CMK (cell line): ENCODE data around the gene C2orf15.
A peak's percentile ranks its signal among the peaks of the same experiment; 100 is the strongest.
"Not testable (repeated sequence)": the region's sequence is repeated elsewhere in the genome, so short reads cannot be mapped to it uniquely, and the experiment has no call there.

ENCODE experiments used
- DNase-seq: peaks from one replicate; pipeline ENCODE4 v3.0.0-alpha.2; 2010; ENCODE audit warnings: low read depth

C2orf15 gene

DNA sequence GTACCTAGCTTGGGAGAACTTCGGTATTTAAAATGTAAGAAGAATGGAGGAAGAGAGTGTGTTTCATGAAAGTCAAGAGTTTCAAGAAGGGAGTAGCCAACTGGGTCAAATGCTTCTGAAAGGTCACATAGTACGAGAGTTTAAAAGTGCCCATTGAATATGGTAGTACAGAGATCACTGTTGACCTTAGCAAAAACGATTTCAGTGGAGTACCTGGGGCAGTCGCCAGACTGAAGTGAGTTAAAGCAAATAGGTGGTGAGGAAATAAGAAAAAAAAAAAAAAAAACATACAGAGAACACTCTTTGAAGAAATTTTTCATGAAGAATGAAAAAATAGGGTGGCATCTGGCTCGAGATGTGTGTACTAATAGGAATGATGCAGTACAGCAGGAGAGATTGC lies 24.7 kb downstream of the C2orf15 start:
- no peak for DNase-seq

DNA sequence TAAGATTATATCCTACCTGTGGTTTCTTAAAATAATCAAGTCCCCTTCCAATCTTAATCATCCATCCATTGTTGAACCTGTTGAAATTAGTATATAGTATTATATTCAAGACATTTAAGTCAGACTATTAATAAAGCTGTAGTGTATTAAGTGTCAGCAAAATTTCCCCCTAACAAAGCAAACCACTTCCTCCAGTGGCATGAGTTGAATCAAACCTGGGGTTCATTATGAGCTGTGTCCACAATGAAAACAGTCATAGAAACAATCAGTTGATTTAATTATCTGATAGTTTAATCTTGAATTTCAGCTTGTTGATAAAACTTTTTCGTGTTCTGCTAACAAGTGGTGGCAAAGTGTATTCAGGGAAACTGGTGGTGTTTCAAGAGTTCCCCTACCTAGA lies 28.0 kb downstream of the C2orf15 start:
- no peak for DNase-seq

DNA sequence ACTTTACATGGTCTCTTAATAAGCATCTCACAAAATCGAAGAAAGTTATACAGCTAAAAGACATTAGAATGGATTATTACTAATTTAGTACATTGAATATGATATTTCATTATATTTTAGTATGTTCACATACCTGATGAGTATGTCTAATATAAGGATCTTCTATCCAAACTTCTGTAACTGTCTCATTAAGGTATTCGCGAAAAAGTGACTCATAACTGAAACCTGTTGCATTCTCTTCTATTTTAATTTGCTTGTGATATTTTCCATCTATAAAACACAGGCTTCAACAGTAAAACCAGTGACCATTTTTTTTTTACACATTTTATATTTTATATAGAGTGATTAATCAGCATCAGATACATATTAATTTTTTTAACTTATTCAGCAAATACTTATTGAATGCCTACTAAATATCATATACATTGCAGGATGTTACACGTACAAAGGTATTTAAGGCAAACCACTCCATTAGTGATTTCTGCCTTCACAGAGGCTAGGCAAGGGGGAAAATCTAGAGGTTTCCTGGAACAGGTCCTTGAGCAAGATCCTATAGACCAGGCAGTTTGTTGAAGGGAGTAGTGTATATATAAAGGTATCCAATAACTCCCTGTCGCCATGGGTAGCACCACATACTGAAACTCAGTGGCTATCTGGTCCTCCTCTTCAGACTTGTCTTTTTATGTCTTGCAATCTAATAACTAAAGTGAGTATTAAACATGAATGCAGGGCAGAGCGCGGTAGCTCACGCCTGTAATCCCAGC lies 30.1 kb downstream of the C2orf15 start:
- DNase-seq: no peak

DNA sequence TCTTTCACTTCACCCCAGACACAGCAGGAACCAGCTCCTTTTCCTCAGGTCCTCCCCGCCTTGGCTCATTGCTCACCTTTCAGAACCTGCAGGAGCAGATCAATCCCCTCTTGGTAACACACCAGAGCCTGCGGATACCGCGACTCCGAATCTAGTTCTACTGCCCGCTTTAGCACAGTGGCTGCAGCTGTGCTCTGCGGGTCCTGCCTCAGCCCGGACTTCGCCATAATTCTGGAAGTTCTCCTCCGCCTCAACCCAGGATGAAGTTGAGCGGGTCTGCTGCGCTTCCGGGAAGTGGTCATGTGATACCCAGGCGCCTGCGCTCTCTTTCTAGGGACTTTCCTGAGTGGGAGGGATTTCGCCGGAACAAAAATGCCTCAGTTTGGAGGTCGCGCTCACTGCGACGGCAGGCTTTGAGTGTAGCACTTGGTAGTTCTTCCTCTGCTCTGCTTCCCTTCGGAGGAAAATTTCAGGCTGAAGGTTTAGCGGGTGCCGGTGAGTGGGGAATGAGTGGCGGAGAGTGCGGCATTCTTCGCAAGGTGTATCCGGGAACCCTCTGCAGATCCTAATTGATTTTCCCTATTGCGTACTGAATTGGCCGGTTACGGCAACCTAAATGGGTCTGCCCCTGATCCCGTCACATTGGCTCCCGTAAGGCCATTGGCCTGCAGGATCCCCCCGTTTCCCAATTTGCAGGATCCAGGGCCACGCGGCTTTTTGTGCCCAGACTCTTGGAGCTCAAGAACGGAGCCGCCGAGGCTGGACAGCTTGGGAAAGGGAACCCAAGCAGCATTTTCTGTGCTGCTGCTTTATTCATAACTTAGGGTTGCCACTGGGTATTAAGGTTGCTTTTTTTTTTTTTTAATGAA lies 39.5 kb downstream of the C2orf15 start, which contains the start of the genes MITD1 and MRPL30:
Gene MITD1, minus strand, starts transcription at position 304 of the 869 bp plus-strand sequence. Its CDS starts 77 bp downstream, at position 227.
Gene MRPL30, plus strand, starts transcription at position 430 of the 869 bp plus-strand sequence. CDS start 5,020 bp downstream, outside the sequence.
- peak; percentile 80 for DNase-seq

DNA sequence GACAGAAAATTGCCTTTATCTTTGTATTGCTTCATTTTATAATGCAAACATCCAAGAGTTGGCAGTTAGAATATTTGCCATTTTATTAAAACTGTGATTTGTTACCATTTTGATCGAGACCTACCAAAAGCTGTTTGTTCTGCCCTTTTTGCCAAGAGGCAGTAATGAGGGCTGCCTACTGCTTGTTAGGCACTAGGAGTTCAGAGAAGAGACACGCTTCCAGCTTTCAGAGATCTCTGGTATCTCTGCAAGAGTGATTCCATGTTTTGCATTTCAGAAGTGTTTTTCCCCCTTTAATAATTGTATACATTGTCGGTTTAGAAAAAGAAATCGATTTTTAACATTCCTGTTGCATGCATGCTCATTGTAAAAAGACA lies 40.1 kb downstream of the C2orf15 start:
- no peak for DNase-seq

DNA sequence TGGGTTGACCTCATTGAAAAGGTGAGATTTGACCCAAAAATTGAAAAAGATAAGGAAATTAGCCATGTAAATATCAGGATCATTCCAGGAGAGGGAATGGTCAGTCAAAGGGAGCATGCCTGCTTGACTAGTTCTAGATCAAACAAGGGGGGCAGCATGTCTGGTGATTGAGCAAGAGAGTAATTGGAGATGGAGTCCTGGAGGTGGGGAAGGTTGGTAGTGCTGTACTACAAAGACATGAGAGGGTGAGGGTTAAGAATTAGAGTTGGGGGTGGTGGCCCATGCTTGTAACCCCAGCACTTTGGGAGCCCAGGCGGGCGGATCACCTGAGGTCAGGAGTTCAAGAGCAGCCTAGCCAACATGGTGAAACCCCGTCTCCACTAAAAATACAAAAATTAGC lies 41.5 kb downstream of the C2orf15 start:
- no peak for DNase-seq

DNA sequence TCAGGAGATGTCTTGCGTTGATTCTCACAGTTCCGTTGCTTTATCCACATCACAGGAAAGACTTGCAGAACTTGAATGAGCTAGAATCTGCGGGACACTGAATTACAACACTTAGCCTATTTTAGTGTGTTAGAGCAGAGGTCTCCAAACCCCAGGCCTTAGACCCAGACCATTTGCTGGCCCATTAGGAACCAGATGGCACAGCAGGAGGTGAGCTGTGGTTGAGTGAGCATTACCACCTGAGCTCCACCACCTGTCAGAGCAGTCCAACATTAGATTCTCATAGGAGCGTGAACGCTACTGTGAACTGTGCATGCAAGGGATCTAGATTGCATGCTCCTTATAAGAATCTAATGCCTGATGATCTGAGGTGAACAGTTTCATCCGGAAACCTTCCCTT lies 43.3 kb downstream of the C2orf15 start:
- no peak for DNase-seq

DNA sequence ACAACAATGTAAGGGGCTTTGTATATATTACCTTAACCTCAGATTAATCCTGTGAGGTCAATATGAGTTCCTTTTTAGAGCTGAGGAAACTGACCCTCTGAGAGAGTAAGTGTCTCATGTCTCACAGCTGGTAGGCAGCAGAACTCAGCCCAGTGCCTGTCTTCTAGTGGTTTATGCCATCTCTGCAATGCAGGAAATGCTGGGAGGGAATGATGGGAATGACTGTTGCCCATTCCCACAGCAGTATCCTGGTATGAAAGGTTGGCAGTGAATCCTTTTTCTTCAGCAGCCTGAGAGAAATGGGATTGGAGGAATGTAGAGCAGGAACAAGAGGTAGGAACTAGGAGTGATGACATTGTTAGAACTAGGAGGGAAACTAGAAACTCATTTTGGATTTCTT lies 45.5 kb downstream of the C2orf15 start:
- no peak for DNase-seq

DNA sequence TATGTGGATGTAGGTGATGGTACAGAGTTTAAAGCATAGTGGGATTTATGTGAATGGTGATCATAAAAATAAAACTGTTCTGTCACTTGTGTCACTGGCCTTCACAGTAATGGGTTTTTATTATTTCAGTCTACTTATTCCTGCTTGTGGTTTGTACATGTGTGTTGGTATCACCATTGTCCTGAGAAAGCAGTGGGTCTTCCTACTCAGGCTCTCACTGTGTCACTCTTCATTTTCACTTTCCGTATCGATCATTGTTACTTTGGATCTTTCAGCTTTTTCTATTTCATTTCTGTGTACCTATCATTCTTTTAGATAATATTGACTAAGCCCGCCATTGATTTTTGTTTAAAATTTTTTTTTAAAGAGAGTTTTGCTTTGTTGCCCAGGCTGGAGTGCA lies 46.9 kb downstream of the C2orf15 start:
- no peak for DNase-seq

DNA sequence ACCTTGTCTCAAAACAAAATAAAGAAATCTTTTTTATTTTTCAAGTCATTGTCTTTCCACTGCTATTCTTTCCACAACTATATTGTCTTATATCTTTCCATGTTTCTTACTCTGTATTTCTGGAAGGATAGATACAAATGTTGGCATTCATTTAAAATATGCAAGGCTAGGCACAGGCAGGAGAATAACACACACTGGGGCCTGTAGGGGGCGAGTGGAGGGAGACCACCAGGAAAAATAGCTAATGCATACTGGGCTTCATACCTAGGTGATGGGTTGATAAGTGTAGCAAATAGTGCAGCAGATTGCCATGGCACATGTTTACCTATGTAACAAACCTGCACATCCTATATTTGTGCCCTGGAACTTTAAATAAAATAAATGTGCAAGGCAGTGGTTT lies 49.0 kb downstream of the C2orf15 start:
- DNase-seq: no peak

DNA sequence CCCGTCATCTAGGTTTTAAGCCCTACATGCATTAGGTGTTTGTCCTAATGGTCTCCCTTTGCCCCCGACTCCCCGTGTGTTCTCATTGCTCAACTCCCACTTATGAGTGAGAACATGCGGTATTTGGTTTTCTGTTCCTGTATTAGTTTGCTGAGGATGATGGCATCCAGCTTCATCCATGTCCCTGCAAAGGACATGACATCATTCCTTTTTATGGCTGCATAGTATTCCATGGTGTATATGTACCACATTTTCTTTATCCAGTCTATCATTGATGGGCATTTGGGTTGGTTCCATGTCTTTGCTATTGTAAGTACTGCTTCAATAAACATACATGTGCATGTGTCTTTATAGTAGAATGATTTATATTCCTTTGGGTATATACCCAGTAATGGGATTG lies 50.9 kb downstream of the C2orf15 start:
- DNase-seq: not testable (repeated sequence)

DNA sequence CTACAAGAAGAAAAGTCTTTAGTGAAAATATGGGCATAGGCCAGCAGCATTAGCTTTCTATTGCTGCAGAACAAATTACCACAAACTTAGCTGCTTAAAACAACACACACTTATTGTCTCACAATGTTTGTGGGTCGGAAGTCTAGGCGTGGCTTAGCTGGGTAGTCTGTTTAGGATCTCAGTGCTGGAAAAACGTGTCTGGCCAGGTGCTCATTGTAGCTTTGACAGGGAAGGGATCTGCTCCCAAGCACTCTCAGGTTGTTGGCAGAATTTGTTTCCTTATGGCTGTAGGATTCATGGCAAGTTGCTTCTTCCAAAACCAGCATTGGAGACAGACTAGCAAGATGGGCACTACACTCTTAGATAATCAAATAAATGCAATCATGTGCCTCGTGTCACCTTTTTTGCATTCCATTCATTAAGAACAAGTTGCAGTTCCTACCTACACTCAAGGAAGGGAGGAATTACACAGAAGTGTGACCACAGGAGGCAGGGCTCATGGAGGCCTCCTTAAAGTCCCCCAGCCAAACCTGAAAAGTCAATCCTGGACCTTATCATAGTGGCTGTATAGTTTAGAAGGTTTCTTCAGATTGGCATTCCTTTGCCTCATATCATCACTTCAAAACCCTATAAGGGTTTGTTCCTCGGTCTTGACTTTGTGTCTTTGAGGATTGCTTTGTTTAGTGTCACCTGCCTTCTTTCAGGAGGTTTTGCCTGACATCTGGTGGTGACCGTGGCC lies 56.8 kb downstream of the C2orf15 start:
- no peak for DNase-seq

DNA sequence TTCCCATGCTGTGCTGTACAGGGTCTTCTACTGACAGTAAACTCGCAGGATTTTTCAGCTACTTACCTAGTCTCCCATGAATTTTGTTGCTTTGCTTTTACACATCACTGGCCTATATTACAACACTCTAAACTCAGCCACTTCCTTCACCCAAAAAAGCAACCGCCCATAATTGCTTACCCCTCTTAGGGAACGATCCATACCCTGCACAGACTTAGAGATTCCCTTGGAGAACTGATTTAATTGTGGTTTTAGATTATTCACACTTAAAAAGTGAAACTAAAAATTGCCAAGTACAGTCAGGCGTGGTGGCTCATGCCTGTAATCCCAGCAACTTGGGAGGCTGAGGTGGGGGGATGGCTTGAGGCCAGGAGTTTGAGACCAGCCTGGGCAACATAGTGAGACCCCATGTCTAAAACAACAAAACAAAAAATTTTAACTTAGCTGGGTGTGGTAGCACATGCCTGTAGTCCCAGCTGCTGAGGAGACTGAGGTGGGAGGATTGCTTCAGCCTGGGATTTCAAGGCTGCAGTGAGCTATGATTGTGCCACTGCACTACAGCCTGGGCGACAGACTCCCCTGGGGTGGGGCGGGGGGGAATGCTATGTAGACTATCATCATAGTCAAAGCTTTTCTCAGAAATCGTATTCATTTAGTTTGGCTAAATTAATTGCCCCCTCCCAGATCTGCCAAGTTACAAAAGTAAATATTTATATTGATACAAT lies 58.7 kb downstream of the C2orf15 start:
- no peak for DNase-seq
